Measurements from ENCODE around the gene NDUFA3. TPM values are rescaled to one million over a fixed set of nuclear protein-coding genes. Genes with fewer than 3 reads are reported as not detected.

NDUFA3 gene
- total RNA-seq, 1 experiment from 2014 or later = 211 TPM

GRCh38 chr19:54136864-54137698 is 34.4 kb downstream of the NDUFA3 start:
- ATAC-seq (peak; percentile 90), DNase-seq (ENCODE audit: low read depth, low spot score) (peak; percentile 100)
- no peaks in the 10 kb centered on the region for H3K9me3 ChIP-seq (ENCODE audit: control insufficient read depth, insufficient read depth, low read depth, low read length)
- CTCF ChIA-PET = interaction anchor here (0.7 to 1.8 kb wide), 2 partner anchors 20 to 344 kb away, joined by 4 to 5 read pairs; no protein-coding TSS in a partner anchor
- peaks cover 30% of the 10 kb centered on the region for H3K4me1 ChIP-seq (ENCODE audit: control insufficient read depth, insufficient read depth, low read length)
- in situ Hi-C loops (cut with HindIII; ENCODE audit: low pct_unique_long_range_greater_than_20kb, low sequenced_read_pairs) (no loop called here), intact Hi-C loops (cut with micrococcal nuclease; ENCODE audit: unreplicated experiment) (no loop called here)
- H3K27me3 ChIP-seq (ENCODE audit: control insufficient read depth, insufficient read depth, low read length) = no peaks in the 10 kb centered on the region
- BruUV-seq (replicated peaks) = no TSS peak
- TF ChIP-seq CTCF (IDR thresholded peaks at IDR 0.05) (no peak), POLR2AphosphoS5 (IDR thresholded peaks at IDR 0.05; ENCODE audit: low read depth, low read length) (peak; percentile 86), SIN3A (IDR thresholded peaks at IDR 0.05; ENCODE audit: borderline replicate concordance, insufficient read depth, low read depth, low read length) (0 out of 2 replicates have a peak, but pooled peaks have one; percentile 80), TCF7L2 (IDR thresholded peaks at IDR 0.05; ENCODE audit: low read depth, low read length) (peak; percentile 33; the same call in 1 of the 2 replicates)
- TF ChIP-seq, protein P1, sequence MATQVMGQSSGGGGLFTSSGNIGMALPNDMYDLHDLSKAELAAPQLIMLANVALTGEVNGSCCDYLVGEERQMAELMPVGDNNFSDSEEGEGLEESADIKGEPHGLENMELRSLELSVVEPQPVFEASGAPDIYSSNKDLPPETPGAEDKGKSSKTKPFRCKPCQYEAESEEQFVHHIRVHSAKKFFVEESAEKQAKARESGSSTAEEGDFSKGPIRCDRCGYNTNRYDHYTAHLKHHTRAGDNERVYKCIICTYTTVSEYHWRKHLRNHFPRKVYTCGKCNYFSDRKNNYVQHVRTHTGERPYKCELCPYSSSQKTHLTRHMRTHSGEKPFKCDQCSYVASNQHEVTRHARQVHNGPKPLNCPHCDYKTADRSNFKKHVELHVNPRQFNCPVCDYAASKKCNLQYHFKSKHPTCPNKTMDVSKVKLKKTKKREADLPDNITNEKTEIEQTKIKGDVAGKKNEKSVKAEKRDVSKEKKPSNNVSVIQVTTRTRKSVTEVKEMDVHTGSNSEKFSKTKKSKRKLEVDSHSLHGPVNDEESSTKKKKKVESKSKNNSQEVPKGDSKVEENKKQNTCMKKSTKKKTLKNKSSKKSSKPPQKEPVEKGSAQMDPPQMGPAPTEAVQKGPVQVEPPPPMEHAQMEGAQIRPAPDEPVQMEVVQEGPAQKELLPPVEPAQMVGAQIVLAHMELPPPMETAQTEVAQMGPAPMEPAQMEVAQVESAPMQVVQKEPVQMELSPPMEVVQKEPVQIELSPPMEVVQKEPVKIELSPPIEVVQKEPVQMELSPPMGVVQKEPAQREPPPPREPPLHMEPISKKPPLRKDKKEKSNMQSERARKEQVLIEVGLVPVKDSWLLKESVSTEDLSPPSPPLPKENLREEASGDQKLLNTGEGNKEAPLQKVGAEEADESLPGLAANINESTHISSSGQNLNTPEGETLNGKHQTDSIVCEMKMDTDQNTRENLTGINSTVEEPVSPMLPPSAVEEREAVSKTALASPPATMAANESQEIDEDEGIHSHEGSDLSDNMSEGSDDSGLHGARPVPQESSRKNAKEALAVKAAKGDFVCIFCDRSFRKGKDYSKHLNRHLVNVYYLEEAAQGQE (IDR thresholded peaks at IDR 0.05; ENCODE audit: insufficient read depth in 1 of 2, low read depth in 2 of 2, low read length in 1 of 2) = no peak
- POLR2A ChIA-PET = interaction anchor here (0.5 to 1.2 kb wide), 8 partner anchors 14 to 39 kb away, joined by 3 to 9 read pairs (median 3); partner anchors contain the start of genes LENG1, PRPF31 and TFPT
- peak overlapping the region; percentile 95 for H3K27ac ChIP-seq (ENCODE audit: low read length)
- H3K4me3 ChIP-seq (ENCODE audit: low read depth in 2 of 2, low read length in 2 of 2) = peak overlapping the region; percentile 68 to 97
- H3K36me3 ChIP-seq (ENCODE audit: control insufficient read depth, insufficient read depth, low read length) = peaks cover 4% of the 10 kb centered on the region

GRCh38 chr19:54137699-54138488 is 35.2 kb downstream of the NDUFA3 start, which contains the start of gene CNOT3:
Gene CNOT3 (plus strand): TSS chr19:54137762. CDS start chr19:54142979, 5,217 bp downstream.
- peaks cover 30% of the 10 kb centered on the region for H3K4me1 ChIP-seq (ENCODE audit: control insufficient read depth, insufficient read depth, low read length)
- no peaks in the 10 kb centered on the region for H3K27me3 ChIP-seq (ENCODE audit: control insufficient read depth, insufficient read depth, low read length)
- intact Hi-C loops (cut with micrococcal nuclease; ENCODE audit: unreplicated experiment) = no loop called here
- peak within 1 kb of the TSS; percentile 95 for H3K27ac ChIP-seq (ENCODE audit: low read length)
- no peak for DNase-seq (ENCODE audit: low read depth, low spot score)
- BruUV-seq (replicated peaks) = no TSS peak
- no peak for ATAC-seq
- TF ChIP-seq POLR2AphosphoS5 (IDR thresholded peaks at IDR 0.05; ENCODE audit: low read depth, low read length) (peak; percentile 87), SIN3A (IDR thresholded peaks at IDR 0.05; ENCODE audit: borderline replicate concordance, insufficient read depth, low read depth, low read length) (peak; percentile 81; the same call in 1 of the 2 replicates), CTCF (IDR thresholded peaks at IDR 0.05) (no peak), TCF7L2 (IDR thresholded peaks at IDR 0.05; ENCODE audit: low read depth, low read length) (no peak)
- TF ChIP-seq, protein P1 (IDR thresholded peaks at IDR 0.05; ENCODE audit: insufficient read depth in 1 of 2, low read depth in 2 of 2, low read length in 1 of 2) = no peak
- H3K4me3 ChIP-seq (ENCODE audit: low read depth in 2 of 2, low read length in 2 of 2) = peak within 1 kb of the TSS; percentile 68 to 97
- ChIA-PET CTCF (interaction anchor here (0.7 to 1.8 kb wide), 2 partner anchors 20 to 345 kb away, joined by 4 to 5 read pairs; no protein-coding TSS in a partner anchor), POLR2A (interaction anchor here (1.2 kb wide), 2 partner anchors 20 to 21 kb away, joined by 3 to 4 read pairs; partner anchors contain the start of gene LENG1)
- in situ Hi-C loops (cut with HindIII; ENCODE audit: low pct_unique_long_range_greater_than_20kb, low sequenced_read_pairs) = no loop called here
- H3K9me3 ChIP-seq (ENCODE audit: control insufficient read depth, insufficient read depth, low read depth, low read length) = no peaks in the 10 kb centered on the region
- peaks cover 8% of the 10 kb centered on the region for H3K36me3 ChIP-seq (ENCODE audit: control insufficient read depth, insufficient read depth, low read length)

Data from Panc1 (cell line).